GM20431 (cell line): ENCODE measurements around the gene PGGT1B.

ENCODE experiments used
- in situ Hi-C: fragments of 300-500 bp; cut with MseI, MboI; formaldehyde crosslinking; loops from one replicate; pipeline ENCODE4 v1.15.0; 2020; ENCODE audit warnings: low sequenced_read_pairs; ENCODE audit not compliant: unreplicated experiment

PGGT1B gene

DNA sequence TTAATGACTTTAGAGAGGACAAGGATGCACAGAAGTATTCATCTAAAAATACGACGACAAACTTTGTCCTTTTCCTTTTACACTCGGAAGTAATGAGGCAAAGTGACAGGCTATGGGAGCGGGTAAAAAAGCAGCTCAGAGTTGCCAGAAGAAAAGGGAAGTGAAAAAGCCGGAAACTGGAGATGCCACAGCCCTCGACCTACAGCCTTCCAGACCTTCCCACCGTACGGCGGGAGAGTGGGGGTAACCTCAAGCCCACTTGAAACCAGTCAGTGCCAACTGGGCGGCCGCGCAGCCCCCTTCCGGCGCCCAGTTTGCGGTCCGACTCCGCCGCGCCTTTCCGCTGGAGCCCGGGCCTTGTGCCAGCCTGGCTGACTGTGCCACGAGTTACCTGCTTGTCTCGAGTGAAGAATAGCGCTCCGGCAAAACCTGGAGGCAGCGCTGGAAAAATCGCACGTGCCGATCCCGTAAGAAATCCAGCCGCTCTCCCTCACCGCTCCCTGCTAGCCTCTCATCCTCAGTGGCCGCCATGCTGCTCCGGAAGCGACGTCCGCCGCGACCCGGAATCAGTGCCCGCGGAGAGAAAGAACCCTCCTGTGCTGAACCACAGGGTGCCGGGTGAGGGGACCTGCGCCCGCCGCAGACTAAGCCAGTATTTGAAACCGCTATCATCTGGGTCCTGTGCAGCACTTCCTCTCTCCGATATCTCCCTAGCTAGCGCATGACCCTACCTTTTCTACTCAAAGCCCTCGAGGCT is at the start of gene PGGT1B:
Gene PGGT1B (minus strand): TSS at position 557 of the 757 bp plus-strand sequence. CDS start 26 bp downstream, at position 531.
- in situ Hi-C loops: no loop called here

DNA sequence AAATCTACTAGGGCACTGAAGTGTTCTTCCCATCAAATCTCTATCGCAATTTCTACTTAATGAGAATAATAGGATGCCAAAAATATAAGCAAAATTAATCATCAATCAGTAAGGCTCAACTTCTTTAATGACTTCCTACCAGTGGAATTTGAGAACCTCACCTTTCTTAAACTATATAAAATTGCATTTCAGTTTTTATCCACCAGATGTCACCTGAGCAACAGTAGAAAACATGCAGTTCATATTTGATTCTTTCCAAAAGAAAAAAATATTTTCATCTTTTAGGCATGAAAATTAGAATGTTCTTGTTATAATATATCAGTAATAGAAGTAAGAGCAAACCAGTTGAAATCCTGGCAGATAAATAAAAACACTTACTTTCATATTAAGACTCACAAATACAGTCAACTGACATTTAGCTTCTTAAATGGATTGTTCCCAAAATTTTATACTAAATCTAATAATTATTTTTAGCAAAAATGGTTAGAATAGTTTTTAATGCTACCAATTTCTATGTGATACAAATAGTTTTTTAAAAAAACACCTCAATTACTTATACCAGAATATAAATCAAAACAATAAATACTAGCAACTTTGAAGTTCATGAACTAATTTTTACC is 47.2 kb upstream of the PGGT1B start:
- in situ Hi-C loops: loop anchor here (25.0 kb wide), 2 partner anchors 252 to 527 kb away; partner anchors contain the start of genes AP3S1 and ATG12

DNA sequence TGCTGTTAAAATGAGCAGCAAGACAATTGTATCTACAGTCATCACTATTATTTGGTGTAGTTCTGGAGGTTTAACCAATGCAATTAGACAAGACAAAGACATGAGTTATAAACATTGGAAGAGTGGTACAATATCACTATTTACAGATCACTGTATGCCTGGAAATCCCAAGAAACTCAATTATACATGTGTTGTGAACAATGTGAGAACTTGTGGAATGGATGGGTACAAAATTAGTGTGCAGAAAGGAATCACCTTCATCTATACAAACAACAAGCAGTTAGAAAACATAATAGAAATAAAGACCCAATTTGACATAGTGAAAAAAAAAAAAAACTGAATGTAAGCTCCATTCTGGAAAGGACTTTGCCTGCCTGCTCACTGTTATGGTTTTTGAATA is 46.1 kb upstream of the PGGT1B start:
- in situ Hi-C loops: loop anchor here (25.0 kb wide), 2 partner anchors 253 to 528 kb away; partner anchors contain the start of genes AP3S1 and ATG12

DNA sequence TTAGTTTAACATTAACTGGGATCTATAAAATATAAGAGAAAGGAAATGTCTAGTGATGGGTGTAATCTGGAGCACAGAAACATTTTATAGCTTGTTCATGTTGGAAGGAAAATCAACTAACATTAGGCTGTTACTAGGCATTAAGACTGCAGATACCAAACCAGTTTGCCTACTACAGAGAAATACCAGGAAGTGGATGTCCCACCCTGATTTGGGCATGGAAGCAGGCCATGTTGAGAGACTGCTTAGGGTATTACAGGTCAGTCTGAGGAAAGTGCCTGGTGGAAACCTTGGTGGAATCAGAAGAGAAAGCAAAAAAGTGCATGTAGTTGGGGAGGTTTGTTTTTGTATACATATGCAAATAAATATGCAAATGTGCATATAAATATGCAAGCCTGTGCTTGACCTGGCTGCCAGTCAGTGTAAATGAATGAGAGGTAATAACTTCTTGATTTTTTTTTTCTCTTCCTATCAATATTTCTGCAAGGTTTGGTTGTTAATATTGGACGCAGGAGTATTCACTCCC is 43.4 kb upstream of the PGGT1B start:
- in situ Hi-C loops: loop anchor here (25.0 kb wide), 2 partner anchors 256 to 531 kb away; partner anchors contain the start of genes AP3S1 and ATG12

DNA sequence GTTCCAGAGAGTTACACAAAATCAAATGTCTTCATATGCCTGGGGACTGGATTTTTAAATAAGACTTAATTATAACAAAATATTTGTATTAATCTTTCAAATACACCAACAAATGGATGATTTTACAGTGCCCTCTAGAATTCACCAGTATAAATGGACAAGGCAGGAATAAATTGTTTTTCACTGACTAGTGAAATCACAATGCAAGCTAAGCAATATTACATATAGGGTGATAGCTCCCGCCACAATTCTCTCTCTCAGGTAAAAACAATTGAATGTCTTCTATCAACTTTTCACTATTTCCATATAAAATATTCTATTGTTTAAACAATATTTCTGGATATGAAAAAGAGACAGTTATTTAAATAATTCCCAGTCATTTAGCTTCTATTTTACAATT is 41.8 kb upstream of the PGGT1B start:
- in situ Hi-C loops: loop anchor here (25.0 kb wide), 2 partner anchors 258 to 533 kb away; partner anchors contain the start of genes AP3S1 and ATG12

DNA sequence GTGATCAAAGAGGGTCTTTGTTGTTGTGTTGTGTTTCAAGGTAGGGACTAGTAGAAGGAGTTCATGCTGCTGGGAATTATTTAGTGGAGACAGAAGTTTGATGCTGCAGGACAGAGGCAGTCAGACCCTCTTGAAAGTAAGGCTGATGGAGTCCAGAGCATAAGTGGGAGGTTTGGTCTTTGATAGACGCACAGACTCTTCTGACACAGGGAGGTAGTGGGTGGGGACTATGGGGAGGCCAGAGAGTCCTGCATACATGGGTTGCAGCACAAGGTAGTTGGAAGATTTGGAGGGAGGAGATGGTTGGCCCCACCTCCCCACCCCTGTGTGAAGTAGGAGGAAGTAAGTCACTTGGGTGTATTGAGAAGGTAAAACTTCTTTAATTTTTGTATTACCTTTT is 36.1 kb upstream of the PGGT1B start:
- in situ Hi-C loops: no loop called here

DNA sequence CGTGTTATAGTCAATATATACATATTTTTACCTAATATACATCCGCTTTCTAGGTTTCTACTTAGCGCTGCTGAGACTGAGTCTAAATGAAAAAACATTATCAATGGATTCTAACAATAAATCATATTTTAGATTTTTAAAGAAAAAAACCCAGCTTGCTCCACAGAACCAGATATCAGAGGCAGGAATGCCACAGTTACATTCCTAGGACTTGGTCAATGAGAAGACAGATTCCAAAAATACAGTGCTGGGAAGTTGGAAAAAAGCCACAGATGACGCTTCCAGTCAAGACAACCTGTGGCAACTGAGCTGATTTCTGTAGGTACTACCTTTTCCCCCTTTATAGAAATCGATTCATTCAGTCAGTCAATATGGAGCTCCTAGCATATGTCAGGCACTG is 34.4 kb upstream of the PGGT1B start:
- in situ Hi-C loops: no loop called here

DNA sequence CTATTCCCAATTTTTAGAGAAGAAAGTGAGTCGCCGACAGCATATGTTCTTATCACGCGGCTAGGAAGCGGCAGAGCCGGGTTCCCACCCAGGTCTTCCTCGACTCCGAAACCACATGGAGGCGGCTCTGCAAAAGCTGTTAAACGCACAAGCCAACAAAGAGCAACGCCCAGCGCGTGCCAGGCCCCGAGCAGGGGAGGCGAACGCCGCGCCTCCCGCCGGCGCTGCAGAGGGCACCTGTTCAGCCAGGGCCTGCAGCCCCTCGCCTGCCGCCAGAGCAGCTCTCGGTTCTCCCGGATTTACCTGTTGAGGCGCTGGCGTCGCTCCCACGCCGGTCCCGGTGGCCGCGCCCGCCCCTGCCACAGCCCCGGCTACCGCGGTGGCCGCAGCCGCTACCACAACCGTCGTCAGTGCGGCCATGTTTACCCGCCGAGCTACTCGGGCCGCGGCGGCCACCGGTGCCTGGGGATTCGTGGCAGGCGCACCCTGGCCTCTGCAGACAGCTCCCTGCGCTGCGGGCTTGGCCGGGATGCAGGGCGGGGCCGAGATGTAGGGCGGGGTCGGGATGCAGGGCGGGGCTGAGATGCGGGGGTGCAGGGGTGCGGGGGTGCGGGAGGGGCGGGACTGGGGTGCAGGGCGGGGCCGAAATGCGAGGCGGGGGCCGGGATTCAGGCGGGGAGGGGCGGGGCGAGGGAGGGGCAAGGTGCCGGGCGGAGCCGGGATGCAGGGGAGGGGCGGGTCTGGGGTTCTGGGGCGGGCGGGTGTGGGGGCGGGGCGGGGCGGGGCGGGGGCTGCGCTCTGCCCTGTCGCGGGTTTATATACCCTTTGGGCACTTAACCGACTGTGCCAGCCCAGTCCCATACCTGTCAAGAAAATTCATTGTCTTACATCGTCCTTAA is 33.7 kb upstream of the PGGT1B start, which contains the start of gene CCDC112:
Gene CCDC112 (minus strand): TSS at position 531 of the 899 bp plus-strand sequence. CDS start 111 bp downstream, at position 420.
- in situ Hi-C loops: no loop called here

DNA sequence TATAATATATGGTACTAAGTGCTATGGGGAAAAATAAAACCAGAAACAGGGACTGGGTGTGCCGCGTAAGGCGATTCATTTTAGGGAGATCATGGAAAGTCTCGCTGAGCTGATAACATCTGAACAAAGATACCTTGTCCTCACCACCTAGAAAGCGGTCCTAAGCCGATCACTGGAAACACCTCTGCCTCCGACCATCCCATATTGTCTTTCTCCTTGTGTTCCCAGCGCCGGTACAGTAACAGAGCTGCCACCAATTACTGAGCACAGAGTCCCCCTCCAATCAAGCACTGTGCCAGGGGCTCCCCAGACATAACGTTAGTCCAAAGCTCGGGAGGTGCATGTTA is 33.1 kb upstream of the PGGT1B start:
- in situ Hi-C loops: no loop called here

DNA sequence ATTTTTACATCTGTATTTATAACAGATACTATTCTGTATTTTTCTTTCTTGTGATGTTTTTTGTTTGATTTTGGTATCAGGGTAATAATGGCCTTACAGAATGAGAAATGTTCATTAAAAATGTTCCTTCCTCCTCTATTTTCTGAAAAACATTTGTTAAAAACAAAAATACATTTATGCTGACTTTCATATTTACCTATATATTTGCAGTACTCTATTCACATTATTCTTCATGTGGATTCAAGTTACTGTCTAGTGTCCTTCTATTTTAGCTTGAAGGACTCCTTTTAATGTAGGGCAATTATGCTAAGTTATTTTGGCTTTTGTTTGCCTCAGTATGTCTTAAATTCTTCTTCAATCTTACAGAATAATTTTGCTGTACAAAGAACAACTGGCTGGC is 28.7 kb upstream of the PGGT1B start:
- in situ Hi-C loops: no loop called here

DNA sequence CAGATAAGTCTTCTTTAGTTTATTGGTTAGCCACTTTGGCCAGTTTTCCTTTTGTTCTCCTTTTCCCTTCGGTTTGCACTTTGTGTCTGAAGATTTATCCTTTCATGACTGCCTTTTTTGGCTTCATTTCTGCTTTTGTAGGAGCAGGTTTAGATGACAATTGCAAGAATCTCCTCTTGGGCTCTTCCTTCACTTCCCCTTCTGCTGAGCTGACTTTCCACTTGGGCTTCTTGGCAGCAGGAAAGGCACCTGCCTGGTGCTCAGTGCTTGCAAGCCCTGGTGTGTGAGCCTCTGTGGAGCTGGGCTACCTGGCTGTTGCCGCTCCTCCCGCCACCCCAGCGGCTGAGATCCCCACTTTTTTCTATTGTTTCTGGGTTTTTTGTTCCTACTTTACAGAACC is 26.4 kb upstream of the PGGT1B start:
- in situ Hi-C loops: no loop called here

DNA sequence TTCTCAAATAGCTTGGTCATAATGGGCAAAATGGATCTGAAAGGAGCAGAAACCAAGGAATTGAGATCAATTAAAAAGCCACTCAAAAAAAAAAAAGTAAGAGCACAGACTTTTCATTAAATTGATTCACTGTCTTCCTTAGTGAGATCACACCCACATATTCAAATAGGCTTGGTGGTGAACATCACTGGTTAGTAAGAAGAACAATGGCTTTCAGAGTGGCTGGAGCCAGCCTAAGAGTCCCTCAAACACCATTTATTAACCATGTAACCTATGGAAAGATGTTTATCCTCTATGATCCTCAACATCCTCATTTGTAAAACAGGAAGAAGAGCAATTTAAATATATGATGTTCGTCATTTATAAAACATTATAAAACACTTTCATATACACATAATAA is 21.3 kb upstream of the PGGT1B start:
- in situ Hi-C loops: no loop called here

DNA sequence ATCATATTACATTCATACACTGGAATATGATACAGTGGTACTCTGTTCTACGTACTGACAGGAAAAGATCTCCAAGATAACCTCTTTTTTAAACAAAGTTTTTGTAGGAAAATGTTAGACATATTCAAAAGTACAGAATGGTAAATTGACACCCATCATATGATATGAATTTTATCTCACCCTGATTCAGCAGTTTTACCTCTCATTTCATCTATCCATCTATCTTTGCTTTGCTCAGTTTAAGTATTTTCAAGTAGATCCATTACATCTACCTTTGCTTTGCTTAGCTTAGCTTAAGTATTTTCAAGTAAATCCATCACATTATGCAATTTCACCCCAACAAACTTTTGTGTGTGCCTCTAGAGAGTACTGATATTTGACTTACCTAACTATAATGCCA is 19.5 kb upstream of the PGGT1B start:
- in situ Hi-C loops: no loop called here

DNA sequence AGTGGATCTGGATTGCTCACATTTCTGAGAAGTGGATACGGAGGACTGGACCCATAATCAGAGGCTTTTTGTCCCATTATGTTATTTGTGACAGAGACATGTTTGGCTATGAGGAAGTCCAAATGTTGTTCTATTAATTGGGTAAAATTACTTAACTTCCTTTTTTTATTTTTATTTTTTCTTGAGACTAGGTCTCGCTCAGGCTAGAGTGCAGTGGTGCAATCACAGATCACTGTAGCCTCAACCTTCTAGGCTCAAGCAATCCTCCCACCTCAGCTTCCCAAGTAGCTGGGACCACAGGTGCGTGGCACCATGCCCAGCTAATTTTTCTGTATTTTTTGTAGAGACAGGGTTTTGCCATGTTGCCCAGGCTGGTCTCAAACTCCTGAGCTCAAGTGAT is 11.9 kb upstream of the PGGT1B start:
- in situ Hi-C loops: no loop called here

DNA sequence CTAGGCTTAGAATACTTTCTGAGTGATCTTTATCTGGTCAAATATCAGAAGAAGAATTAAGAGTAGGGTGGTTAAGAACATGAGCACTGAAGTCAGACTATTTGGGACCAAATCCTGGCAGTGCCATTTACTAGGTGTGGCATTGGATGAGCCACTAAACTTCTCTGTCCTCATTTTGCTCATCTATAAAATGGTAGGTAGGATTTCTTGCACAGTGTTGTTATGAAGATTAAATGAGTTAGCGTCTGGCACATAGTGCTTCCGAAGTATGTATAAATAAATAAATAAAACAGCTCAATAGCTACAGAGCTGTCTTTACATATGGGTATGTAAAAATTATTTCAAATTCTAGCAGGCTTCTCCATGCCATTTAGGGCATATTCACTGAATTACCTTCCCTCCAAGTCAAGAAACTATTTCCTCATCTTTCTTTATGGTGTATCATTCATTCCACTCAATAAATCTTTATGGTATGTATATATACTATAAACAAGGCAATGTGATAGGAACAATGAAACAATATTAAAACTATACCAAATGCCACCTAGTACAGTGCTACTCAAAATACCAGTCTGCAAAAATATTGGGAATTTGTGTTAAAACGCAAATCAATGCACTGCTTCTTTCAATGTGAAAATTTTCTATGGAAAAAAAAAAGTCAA is 9.8 kb upstream of the PGGT1B start:
- in situ Hi-C loops: no loop called here

DNA sequence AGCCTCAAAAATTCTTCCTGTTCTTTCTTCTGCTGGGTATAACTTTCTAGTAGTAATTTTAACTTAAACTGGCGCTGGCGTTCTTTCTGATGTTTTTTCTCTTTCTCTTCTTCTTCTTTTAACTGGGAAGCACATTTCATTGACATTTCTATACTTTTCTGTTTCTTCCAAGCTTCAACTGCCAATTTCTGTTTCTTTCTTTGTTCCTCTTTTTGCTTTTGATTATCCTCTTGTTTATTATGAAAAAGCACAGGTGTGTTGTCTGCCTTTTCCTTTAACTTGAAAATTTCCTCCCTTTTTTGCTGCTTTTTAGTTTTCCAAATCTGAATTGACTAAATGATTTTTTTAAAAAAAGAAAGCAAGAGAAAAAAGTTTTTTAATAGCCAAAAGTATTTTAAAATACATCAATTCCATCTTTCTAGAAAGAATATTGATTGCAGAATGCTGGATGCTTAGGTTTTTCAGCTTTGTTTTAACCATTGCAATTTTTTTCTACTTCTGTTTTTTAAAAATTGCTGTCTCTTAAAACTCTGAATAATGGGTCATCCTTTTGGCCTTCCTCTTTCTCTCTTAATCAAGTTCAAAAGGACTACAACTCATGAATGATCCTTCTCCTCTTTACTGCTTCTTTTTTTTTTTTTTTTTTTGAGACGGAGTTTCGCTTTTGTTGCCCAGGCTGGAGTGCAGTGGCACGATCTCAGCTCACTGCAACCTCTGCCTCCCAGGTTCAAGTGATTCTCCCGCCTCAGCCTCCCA is 8.8 kb upstream of the PGGT1B start:
- in situ Hi-C loops: no loop called here

DNA sequence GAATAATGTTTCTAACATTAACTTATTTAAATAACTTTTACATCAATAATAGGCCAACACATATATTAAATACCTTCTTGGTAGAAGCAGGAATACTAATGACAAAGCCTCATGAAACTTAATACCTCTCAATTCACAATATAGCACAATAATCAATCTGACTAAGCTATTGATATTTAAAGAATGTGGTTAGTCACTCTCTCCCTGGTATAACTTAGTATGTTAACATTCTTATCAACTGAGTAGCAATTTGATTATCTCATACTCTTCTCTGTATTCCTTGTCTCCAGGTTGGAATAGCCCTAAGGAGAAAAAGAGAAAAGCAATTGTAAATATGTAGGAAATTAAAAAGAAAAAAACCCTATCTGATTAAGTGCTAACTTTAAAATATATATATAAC is 4.9 kb upstream of the PGGT1B start:
- in situ Hi-C loops: no loop called here

DNA sequence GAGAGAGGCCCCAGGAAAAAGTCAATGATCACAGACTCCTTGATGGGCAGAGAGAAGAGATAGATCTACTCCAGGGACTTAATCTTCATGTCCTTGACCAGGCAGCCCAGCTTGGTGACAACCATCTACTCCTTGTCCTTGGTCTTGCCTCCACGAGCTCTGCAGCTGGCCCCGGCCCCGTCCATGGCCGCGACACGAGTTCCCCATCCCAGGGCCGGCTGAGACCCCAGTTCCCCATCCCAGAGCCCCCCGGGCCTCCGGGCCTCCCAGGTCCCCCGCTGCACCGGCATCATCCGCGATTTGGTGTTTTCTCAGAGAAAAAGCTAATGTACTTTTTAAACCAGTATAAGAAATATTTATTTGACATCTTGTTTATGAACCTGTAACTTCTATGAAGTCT is 2.5 kb upstream of the PGGT1B start:
- in situ Hi-C loops: no loop called here

DNA sequence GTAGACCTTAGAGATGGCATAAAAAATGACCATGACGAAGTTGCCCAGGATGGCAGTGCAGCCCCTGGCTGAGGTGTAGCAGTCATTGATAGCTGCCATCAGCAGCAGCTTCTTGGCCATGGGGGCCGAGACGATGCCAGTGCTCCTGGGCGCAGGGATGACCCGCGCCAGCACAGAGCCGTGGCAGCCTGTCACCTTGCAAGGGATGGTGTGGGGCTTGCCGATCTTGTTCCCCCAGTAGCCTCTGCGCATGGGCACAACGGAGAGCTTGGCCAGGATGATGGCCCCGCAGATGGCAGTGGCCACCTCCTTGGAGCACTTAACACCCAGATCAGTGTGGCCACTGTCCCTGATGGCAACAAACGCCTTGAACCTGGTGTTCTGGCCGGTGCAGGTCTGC is 2.1 kb upstream of the PGGT1B start:
- in situ Hi-C loops: no loop called here
